ENCODE data around the gene PRDM15.

DNA sequence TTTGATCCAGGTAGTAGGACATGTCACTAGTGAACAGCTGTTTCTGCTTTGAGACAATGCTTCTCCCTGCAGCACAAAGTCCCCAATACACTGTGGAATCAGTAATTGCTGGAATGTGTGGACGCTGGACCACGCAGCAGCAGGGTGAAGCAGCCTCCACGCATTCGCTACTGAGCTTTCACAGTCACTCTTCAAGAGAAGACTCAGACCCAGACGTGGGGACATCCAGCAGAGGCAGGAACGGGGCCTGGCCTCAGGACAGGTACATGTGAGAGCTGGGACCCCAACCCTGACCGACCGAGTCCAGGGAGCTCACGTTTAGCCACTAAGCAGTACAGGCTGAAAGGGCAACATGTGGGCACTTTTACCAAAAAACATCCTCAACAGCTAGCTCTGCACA, 34.1 kb upstream of the PRDM15 start:
- TF ChIP-seq, protein P1, sequence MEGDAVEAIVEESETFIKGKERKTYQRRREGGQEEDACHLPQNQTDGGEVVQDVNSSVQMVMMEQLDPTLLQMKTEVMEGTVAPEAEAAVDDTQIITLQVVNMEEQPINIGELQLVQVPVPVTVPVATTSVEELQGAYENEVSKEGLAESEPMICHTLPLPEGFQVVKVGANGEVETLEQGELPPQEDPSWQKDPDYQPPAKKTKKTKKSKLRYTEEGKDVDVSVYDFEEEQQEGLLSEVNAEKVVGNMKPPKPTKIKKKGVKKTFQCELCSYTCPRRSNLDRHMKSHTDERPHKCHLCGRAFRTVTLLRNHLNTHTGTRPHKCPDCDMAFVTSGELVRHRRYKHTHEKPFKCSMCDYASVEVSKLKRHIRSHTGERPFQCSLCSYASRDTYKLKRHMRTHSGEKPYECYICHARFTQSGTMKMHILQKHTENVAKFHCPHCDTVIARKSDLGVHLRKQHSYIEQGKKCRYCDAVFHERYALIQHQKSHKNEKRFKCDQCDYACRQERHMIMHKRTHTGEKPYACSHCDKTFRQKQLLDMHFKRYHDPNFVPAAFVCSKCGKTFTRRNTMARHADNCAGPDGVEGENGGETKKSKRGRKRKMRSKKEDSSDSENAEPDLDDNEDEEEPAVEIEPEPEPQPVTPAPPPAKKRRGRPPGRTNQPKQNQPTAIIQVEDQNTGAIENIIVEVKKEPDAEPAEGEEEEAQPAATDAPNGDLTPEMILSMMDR (IDR thresholded peaks at IDR 0.05; ENCODE audit: extremely low read depth in 1 of 2, insufficient read depth in 1 of 2, low read depth in 1 of 2, low read length in 2 of 2): no peak
- TF ChIP-seq MYC (IDR thresholded peaks at IDR 0.05; ENCODE audit: low read depth, low read length) (no peak), JUN (IDR thresholded peaks at IDR 0.05; ENCODE audit: borderline replicate concordance, insufficient read depth, insufficient read length, low read depth) (no peak), POLR2A (IDR thresholded peaks at IDR 0.05; ENCODE audit: low read depth, low read length) (no peak)
